Natural killer cell (primary cell): Measurements from ENCODE around the gene TBATA. TPM values are rescaled to one million over a fixed set of nuclear protein-coding genes. Genes with fewer than 3 reads are reported as not detected.

ENCODE experiments used
- ATAC-seq, 3 donors: fragments of 150-1000 bp in 2 of 3; fragments of 200-7000 bp in 1 of 3; cut with Tn5 transposase; 1 replicate in 1 of 3; 2 replicates in 2 of 3; pipeline ENCODE4 v1.10.0; 2021; ENCODE audit warnings: mild to moderate bottlenecking in 2 of 3, moderate library complexity in 2 of 3
- DNase-seq, 2 donors: peaks; one replicate each; pipeline versions ENCODE4 v3.0.0 to v3.0.0-alpha.2; 2013 to 2021; ENCODE audit warnings: mixed read lengths in 1 of 2
- H3K27ac ChIP-seq: one replicate; pipeline ENCODE4 v1.5.1; 2013; ENCODE audit warnings: mild to moderate bottlenecking, low read length
- H3K27me3 ChIP-seq: one replicate; pipeline ENCODE4 v1.6.1; 2013; ENCODE audit warnings: low read length; ENCODE audit not compliant: control insufficient read depth, insufficient read depth
- H3K36me3 ChIP-seq: one replicate; pipeline ENCODE4 v1.6.1; 2013; ENCODE audit warnings: low read length; ENCODE audit not compliant: control insufficient read depth, insufficient read depth
- H3K4me1 ChIP-seq: one replicate; pipeline ENCODE4 v1.6.1; 2013; ENCODE audit warnings: low read length; ENCODE audit not compliant: control insufficient read depth, insufficient read depth
- H3K4me3 ChIP-seq: one replicate; pipeline ENCODE4 v1.5.1; 2013; ENCODE audit warnings: low read length
- H3K9me3 ChIP-seq: one replicate; pipeline ENCODE4 v1.6.1; 2013; ENCODE audit warnings: low read length; ENCODE audit not compliant: control insufficient read depth, insufficient read depth
- H3K27ac Mint-ChIP-seq, 2 donors: one replicate each; pipeline ENCODE4 v1.8.0; 2022; ENCODE audit warnings: mild to moderate bottlenecking in 2 of 2, mixed read lengths in 2 of 2, moderate library complexity in 1 of 2
- H3K27me3 Mint-ChIP-seq, 2 donors: one replicate each; pipeline ENCODE4 v1.8.0; 2022; ENCODE audit warnings: low read depth in 2 of 2, mixed read lengths in 2 of 2
- H3K36me3 Mint-ChIP-seq: one replicate; pipeline ENCODE4 v1.8.0; 2022; ENCODE audit warnings: mixed read lengths
- H3K4me1 Mint-ChIP-seq, 2 donors: one replicate each; pipeline ENCODE4 v1.8.0; 2022; ENCODE audit warnings: mixed read lengths in 2 of 2
- H3K4me3 Mint-ChIP-seq: one replicate; pipeline ENCODE4 v1.8.0; 2022; ENCODE audit warnings: mild to moderate bottlenecking, moderate library complexity, mixed read lengths
- H3K9me3 Mint-ChIP-seq, 2 donors: one replicate each; pipeline ENCODE4 v1.8.0; 2022; ENCODE audit warnings: mixed read lengths in 2 of 2
- CTCF ChIP-seq: fragments of 200-600 bp; IDR thresholded peaks from one replicate; pipeline ENCODE4 v1.8.0; 2022; ENCODE audit warnings: antibody characterized with exemption
- WGBS: methylation state at CpG from one replicate; pipeline ENCODE4 v1.1.7; 2013; ENCODE audit warnings: missing lambda C conversion rate; ENCODE audit not compliant: insufficient coverage; 5-methylcytosine and 5-hydroxymethylcytosine counted together
- intact Hi-C: fragments of 100-400 bp; cut with micrococcal nuclease; formaldehyde crosslinking; loops from one replicate; pipeline ENCODE4 v1.14.2; 2022
- total RNA-seq, 4 donors: library from RNA; stranded (reverse); fragments of 120-200 nt in 1 of 4; gene quantifications; one replicate each; pipeline versions ENCODE4 v1.2.3 to v1.2.4, GENCODE V29; 2013 to 2022

Gene TBATA
- total RNA-seq, 3 donors from 2014 or later (not counting 1 experiment from before 2014, with no cell fraction given) = 0.16 TPM; not detected in 2

- H3K9me3 ChIP-seq = no peaks in the 10 kb centered on the region
These were observed 3.0 kb downstream of the TBATA start for GRCh38 chr10:70782086-70782745.

GRCh38 chr10:70781461-70782051, 3.6 kb downstream of the TBATA start:
- H3K27ac Mint-ChIP-seq = no peak overlapping the region
- no peaks in the 10 kb centered on the region for H3K36me3 Mint-ChIP-seq
- no peak overlapping the region for H3K4me3 ChIP-seq
- 96% methylated on average over 8 of the region's 8 CpGs for WGBS
- DNase-seq (no peak), ATAC-seq (no peak)
- H3K4me1 Mint-ChIP-seq = peaks cover 33% of the 10 kb centered on the region in 2 donors
- H3K27me3 Mint-ChIP-seq = no peaks in the 10 kb centered on the region
- H3K27me3 ChIP-seq = no peaks in the 10 kb centered on the region
- no peak overlapping the region for H3K4me3 Mint-ChIP-seq
- no peak for TF ChIP-seq CTCF
- H3K9me3 Mint-ChIP-seq = no peaks in the 10 kb centered on the region
- H3K36me3 ChIP-seq = no peaks in the 10 kb centered on the region
- H3K27ac ChIP-seq = no peak overlapping the region
- intact Hi-C loops = no loop called here
- H3K9me3 ChIP-seq = no peaks in the 10 kb centered on the region
- peaks cover 29% of the 10 kb centered on the region for H3K4me1 ChIP-seq

More at GRCh38 chr10:70782086-70782745, 3.0 kb downstream of the TBATA start:
- Mint-ChIP-seq H3K27ac (no peak overlapping the region), H3K9me3 (no peaks in the 10 kb centered on the region), H3K27me3 (no peaks in the 10 kb centered on the region), H3K4me1 (peaks cover 39 to 40% of the 10 kb centered on the region in 2 donors), H3K4me3 (no peak overlapping the region), H3K36me3 (no peaks in the 10 kb centered on the region)
- whole genome bisulfite sequencing = 76% methylated on average over 4 of the region's 4 CpGs
- no peak overlapping the region for H3K4me3 ChIP-seq
- no peaks in the 10 kb centered on the region for H3K36me3 ChIP-seq
- DNase-seq (no peak), ATAC-seq (no peak)
- H3K27ac ChIP-seq = no peak overlapping the region
- intact Hi-C loops = no loop called here
- H3K27me3 ChIP-seq = no peaks in the 10 kb centered on the region
- TF ChIP-seq CTCF = no peak
- peaks cover 34% of the 10 kb centered on the region for H3K4me1 ChIP-seq

GRCh38 chr10:70780772-70781171, 4.4 kb downstream of the TBATA start:
- 87% methylated on average over 4 of the region's 4 CpGs for WGBS
- intact Hi-C loops = no loop called here
- Histone ChIP-seq H3K27me3 (no peaks in the 10 kb centered on the region), H3K4me1 (peaks cover 24% of the 10 kb centered on the region), H3K4me3 (no peak overlapping the region), H3K9me3 (no peaks in the 10 kb centered on the region), H3K27ac (no peak overlapping the region), H3K36me3 (no peaks in the 10 kb centered on the region)
- H3K4me3 Mint-ChIP-seq = no peak overlapping the region
- peaks cover 25% of the 10 kb centered on the region in 2 donors for H3K4me1 Mint-ChIP-seq
- no peak overlapping the region for H3K27ac Mint-ChIP-seq
- no peaks in the 10 kb centered on the region for H3K27me3 Mint-ChIP-seq
- H3K9me3 Mint-ChIP-seq = no peaks in the 10 kb centered on the region
- ATAC-seq (no peak), DNase-seq (no peak)
- no peak for TF ChIP-seq CTCF
- H3K36me3 Mint-ChIP-seq = no peaks in the 10 kb centered on the region
